ENCODE results near the gene FBXW9.
"Not testable (repeated sequence)": the region's sequence is repeated elsewhere in the genome, so short reads cannot be mapped to it uniquely, and the experiment has no call there.

The FBXW9 gene

DNA sequence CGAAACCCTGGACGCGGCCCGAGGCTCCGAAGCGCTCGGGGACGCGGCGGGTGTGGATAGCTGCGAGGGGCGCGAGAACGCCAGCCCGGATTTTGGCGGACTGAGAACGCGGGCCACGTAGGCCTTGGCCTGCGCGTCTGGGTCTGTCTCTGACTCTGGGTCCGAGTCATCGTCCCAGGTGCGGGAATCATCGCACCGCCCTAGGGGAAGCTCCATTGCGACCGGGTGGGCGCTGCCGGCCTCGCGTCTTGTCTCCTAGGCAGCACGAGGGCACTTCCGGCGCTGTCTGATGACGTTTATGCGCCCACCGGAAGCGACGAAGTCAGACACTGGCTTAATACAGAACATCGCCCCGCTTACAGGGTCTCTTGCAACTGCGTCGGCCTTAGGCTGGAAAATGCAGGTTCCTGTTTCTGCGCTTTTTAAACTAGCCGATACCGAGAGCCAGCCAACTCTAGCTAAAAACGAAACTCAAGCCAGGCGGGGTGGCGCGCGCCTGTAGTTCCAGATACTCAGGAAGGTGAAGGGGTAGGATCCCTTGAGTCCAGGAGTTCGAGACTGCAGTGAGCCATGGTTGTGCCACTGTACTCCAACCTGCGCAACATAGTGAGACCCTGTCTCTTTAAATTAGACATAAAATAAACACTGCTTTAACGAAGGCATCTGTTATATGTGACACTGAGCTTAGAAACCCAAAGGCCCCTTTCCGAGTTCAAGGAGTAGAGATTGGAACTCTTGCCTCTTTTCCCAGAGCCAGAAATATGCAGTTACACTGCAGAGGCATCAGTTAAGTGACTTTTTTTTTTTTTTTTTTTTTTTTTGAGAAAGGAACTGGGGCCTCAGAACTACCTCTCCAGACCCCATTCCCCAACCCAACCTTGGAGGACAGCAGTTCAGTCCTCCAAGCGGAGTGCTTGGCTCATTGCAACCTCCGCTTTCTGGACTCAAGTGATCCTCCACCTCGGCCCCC lies at the start of gene FBXW9:
Gene FBXW9, minus strand, starts transcription at position 266 of the 970 bp plus-strand sequence. Its CDS starts 50 bp downstream, at position 216.
- DNase-seq: peak; percentile 97

DNA sequence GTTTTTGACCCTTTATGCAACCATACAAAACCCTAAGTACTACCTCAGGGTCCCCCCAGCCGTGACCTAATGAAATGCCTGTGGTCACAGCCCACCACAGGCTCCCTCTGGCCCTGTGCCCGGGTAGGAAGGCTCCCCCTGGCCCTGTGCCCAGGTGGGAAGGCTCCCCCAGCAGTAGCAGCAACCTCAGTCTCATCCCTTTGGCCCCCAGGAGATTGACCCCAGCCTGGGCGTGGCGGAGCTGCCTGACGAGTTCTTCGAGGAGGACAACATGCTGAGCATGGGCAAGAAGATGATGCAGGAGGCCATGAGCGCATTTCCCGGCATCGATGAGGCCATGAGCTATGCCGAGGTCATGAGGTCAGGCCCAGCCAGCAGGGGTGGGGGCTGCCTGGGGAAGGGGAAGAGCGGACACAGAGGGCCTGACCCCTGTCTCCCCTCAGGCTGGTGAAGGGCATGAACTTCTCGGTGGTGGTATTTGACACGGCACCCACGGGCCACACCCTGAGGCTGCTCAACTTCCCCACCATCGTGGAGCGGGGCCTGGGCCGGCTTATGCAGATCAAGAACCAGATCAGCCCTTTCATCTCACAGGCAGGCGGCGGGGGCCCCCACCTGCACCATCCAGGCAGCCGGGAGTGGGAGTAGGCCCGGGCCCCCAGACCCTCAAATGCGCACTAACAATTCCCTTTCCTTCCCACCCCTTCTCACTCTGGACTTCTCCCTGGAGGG lies 48.9 kb upstream of the FBXW9 start:
- DNase-seq: no peak

DNA sequence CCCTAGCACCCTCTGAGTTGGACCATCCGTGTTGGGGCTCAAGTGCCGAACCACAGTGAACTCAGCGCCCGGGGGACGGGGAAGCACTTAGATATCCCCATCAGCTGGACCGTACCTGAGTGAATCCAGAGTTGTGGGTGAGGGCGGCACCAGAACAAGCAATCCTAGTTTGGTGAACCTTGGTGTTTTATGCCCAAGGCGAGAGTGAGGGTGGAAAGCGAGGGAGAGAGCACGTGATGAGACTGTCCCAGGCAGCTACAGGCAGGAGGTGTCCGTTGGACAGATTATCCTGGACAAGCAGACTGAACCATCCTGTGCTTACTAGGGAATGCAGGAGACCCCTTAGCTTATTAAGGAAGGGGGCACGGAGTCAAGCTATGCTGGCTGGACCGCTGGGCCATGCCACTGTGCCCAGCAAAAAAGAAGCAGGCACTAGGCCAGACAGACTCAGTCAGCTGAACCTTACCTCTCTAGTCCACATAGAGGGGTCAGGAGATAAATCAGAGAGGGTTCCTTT lies 41.5 kb upstream of the FBXW9 start:
- DNase-seq: no peak

DNA sequence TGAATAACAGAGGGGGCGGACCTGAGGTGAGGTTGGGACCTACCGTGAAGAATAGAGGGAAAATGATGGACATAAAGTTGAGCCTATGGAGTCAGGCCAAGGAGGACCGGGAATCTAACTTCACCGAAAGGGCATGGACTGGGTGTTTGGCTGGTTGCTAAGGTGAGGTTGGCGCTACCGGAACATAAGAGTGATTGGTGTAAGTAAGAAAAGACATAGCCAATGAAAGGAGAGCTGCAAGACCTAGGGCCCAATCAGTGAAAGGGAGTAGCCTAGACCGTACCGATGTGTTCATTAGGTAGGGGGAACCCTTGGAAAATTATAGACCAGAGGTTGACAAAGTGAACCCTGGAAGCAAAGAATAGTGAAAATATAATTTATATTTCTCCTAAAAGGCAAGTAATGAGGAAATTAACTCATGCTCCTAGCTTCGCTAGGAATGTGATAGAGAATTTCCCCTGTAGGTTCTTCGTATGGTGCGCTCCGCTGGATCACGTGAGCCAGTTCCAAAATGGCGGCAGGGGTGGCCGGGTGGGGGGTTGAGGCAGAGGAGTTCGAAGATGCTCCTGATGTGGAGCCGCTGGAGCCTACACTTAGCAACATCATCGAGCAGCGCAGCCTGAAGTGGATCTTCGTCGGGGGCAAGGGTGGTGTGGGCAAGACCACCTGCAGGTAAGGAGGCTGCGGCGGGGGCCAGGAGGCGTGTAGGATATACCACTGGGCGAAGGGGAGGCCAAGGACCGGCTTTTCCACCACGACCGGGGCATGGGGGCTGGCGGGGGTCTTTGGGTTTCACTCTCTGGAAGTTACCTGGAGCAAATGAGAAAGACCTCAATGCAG lies 40.8 kb upstream of the FBXW9 start, which contains the start of gene GET3:
Gene GET3, plus strand, starts transcription at position 503 of the 840 bp plus-strand sequence. Its CDS starts 9 bp downstream, at position 512.
- peak; percentile 62 for DNase-seq

DNA sequence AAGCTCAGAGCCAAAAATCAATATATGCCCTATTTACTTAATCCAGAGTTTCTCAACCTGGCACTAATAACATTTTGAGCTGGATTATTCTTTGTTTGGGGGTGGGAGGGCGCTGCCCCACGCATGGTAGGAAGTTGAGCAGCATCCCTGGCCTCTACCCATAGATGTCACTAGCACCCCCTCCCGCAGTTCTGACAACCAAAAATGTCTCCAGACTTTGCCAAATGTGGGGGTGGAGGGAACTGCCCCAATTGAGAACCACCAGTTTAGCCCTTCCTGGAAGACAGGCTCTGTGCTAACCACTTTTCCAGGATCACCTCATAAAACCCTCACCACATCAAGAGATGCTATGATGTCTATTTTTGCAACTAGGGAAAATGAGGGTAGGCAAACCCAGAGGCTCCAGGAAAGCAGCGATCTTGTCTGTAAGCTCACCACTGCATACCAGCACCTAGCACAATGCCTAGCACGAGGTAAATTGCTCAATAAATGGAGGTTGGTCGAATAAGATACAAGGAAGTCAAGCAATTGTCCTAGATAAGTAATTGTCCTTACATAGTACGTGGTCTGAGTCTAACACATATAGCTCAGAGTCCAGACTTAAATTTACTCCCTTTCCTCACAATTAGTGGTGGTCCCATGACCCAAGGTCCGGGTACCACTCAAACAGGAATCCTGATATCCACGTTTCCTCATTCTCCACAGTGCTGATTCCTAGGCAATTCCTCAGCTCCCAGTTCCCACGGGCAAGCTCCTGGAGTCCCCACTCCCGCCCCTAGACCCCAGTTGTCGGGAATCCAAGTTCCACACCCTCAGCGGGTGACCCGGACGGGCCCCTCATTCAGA lies 37.2 kb upstream of the FBXW9 start:
- no peak for DNase-seq

DNA sequence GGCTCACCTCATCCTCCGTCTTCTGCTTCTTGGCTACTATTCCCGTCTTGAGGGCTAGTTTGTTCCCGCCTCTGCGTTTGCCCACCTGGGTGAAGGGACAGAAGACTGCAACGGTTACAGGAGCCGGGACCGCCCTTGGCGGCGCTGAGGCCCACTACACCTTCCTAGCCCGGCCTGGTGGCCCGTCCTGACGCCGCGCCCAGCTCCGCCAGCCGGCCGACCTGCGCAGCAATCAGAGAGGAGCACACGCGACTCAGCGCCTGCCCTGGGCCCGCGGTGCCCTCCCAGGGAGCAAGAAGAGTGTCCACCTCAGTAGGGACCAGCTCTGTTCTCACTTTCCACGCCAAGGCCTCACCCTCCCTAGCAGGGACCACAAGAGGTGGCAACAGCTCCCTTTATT lies 34.9 kb upstream of the FBXW9 start:
- no peak for DNase-seq

DNA sequence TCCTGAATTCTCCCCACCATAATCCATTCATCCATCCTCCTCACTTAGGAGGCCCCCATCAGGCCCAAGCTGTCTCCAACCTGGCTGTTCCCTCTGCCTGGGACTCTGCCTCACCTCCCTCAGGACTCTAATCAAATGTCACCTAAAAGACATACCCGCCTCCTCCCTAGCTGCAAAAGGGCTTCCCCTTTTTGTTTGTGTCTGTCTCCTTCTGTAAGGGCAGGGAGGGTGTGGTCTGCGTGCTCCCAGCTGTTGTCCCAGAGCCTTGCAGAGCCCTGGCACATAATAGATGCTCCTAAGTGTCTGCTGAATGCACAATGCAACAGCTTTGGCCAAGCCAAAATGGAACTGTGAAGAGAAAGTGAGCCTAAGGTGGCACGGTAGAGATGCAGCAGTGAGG lies 33.6 kb upstream of the FBXW9 start:
- DNase-seq: no peak

DNA sequence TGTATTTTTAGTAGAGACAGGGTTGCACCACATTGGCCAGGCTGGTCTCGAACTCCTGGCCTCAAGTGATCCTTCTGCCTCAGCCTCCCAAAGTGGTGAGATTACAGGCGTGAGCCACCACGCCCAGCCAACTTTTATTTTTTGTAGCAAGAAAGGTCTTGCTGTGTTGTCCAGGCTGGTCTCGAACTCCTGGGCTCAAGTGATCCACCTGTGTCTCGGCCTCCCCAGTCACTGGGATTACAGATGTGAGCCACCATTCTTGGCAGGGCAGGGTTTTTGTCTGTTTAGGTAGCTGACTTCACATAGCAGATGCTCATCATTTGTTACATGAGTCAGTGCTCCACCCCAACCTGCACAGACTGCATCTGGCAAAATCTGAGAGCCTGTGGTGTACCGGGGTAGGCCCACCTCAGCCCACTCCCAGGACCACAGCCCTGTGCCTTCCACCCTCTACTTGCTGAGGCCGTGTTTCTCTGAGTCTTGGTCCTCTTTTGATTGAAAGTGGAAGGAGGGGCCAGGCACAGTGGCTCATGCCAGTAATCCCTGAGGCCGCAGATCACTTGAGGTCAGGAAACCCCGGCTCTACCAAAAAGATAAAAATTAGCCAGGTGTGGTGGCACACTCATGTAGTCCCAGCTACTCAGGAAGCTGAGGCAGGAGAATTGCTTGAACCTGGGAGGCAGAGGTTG lies 31.5 kb upstream of the FBXW9 start:
- DNase-seq: no peak

DNA sequence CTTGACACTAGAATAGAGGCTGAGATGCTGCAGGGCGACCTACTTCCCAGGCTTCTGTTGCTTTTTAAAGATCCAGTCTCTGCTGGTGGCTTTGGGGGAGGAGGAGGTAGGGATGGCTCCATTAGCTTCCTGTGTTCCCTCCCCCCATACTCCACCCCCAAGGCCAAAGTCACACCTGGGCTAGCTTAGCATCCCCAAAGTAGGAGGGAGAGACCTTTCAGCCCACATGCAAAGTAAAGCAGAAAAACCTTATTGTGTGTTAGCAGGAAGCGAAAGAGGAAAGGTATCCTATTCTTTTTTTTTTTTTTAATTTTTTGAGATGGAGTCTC lies 30.5 kb upstream of the FBXW9 start:
- no peak for DNase-seq

DNA sequence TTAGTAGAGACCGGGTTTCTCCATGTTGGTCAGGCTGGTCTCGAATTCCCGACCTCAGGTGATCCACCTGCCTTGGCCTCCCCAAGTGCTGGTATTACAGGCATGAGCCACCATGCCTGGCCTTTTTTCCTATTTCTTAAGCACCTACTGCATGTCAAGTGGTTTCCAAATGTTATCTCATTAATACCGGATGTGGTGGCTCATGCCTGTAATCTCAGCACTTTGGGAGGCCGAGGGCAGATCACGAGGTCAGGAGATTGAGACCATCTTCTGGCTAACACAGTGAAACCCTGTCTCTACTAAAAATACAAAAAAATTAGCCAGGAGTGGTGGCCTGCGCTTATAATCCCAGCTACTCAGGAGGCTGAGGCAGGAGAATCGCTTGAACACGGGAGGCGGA lies 29.2 kb upstream of the FBXW9 start:
- DNase-seq: not testable (repeated sequence)

DNA sequence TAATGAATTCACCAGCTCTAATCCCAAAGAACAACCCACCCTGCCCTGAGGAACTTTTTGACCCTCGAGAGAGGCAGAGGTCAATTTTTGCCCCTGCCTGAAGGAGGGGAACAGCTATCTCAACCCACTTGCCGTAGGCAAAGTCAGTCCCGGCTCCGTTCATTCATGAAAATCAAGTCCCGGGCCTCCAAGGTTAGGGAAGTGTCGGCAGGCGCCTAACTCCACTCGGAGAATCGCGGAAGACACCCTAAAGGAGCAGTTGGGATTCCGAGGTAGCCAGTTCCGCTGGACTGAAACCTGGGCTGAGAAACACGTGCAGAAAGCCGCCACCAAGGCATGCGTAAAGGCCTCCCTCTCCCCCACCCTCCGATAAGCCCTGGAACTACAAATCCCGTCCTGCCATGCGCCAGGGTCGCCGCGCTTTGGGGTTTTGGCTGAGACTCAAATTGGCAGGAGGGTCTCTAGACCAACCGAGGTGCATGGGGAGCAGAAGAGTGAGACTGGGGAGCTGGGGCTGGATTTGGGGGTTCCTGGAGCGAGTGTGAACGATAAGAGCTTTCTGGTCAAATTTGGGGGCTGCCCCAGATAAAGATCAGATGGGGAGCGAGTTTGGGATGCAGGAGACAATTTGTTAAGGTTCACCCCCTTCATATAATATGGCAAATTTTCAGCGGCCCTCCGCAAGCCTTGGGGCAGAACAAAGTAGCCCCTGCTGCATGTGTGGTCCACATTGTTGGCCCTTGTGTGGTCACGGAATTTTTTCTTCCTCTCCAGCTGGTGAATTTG lies 27.4 kb upstream of the FBXW9 start, which contains the start of gene TNPO2:
Gene TNPO2, minus strand, starts transcription at position 292 of the 786 bp plus-strand sequence. CDS start 2,955 bp downstream, outside the sequence.
- DNase-seq: peak; percentile 51

DNA sequence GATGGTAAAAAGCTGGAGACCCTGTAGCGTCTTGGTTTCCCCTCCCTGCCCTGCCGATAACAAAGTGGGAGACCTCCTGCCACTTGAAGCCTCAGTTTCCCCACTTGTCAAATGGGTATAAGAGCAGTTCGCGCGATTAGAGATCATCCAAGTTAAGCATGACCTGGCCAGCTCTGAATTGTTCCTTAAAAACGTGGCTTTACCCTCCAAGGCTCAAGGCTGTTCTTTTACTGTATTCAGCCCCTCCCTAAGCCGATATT lies 26.9 kb upstream of the FBXW9 start:
- no peak for DNase-seq

DNA sequence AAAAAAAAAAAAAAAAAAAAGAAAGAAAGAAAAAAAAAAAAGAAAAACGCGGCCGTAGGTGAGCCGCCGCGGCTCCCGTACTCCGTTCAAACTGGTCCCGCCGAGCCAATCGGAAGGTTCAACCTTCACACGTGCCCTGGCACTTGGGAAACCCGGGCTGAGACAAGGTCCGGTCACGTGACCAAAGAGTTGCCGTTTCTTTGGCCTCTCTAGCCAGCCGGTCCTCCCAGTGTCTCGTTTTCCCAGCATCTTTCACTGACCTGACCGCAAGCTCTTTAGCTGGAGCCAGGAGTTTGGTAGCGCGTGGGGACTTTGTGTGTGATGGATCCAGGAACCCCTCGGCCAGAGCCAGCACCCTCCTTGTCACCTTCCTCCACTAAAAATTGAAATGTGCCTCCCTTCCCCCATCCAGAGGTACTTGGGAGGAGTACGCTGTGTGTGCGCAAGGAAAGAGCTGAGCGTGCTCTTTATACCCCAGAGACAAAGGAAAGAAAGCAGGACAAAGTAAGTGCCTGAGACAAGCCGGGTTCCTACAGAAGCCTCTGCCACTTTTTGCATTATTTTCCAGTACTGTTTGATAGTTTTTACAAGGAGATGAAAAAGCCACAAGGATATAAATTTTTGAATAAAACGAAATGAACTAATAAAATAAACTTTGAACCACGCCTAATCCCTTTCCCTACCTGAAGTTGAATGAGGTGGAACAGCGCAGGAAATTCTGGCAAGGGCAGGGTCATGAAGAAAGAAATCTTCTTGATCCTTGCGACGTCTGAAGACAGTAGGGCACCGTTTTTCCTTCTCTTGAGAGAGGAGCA lies 26.3 kb upstream of the FBXW9 start:
- DNase-seq: peak; percentile 87

DNA sequence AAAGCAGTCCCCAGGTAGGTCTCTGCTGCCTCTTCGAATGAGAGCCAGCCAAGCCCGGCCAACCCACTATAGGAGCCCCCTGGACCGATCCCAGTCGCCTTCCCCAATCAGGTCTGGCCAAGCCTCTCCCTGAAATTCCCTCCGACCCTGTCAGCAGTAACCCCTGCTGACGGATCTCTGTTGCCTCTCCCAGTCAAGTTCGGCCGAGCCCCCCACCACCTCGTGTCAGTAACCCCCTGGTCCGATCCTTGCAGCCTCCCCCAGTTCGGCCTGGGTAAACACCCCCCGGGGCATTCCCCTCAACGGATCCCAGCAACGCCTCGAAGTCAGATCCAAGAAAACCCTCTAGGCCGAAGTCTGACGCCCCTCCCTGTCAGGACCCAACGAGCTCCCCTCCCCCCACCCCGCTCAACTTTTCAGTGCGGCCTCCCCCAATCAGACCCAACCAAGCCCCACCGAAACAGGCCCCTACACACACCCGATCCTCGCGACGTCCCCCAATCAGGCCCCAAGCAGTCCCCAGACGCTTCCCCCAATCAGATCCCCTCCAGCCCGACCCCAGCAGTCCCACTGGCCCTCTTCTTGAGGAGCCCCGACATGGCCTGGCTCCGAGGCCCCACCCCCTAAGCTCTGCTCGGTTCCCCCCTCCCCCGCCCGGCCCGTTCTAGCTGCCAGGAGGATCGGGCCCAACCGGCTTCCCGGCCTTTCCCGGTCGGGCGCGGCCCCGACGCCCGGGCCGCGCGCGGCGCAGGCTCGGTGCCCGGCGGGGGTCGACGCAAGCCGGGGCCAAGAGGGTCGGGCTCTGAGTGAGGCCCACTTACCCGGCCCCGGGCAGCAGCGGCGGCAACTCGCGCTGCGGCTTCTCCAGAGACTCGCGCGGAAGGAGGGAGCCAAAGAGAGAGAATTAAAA lies 25.5 kb upstream of the FBXW9 start:
- peak; percentile 33 for DNase-seq

DNA sequence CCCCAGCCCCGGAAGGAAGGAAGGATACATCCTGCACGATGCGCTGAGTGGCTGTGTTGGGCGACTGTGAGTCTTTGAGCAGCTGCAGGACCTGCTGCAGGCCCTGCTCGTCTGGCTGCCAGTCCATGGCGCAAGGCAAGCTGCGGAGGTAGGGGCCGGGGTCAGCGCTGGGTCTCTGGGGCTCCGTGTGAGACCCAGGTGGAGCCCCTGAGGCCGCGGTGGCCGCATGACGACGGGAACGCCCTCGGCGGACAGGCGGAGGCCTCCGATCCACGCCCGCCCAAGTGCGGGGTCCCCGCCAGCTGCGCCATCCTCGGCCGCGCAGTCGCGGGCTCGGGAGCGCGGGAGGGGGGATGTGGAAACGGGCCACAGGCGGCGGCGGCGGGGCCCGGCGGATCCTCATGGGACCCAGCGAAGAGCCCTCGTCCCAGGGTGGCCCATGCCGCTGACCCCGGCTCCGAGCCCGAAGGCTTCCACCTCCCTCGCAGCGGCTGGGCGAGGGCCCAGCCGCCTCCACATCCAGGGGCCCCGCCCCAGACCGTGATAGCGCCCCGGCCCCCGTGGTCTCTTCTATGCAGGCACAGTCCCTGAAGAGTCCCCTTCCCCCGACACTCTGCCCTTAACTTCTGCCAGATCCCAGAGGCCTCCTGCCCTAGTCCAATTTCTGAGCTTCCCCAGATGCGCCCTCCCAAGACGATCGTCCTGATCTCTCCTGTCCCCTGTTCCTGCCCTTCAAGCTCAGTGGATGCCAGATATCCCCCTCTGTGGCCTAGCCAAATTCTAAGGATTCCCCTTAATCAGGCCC lies 24.6 kb upstream of the FBXW9 start:
- no peak for DNase-seq

DNA sequence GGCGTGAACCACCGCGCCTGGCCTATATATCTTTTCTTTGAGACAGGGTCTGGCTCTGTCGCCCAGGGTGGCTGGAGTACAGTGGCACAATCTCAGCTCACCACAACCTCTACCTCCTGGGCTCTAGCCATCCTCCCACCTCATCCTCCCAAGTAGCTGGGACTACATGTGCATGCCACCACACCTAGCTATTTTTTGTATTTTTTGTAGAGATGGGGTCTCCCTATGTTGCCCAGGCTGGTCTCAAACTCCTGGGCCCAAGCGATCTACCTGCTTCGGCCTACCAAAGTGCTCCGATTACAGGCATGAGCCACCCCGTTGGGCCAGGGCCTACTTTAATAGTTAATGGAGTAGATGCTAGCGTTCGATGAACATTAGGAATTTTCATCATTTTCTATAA lies 23.9 kb upstream of the FBXW9 start:
- no peak for DNase-seq

DNA sequence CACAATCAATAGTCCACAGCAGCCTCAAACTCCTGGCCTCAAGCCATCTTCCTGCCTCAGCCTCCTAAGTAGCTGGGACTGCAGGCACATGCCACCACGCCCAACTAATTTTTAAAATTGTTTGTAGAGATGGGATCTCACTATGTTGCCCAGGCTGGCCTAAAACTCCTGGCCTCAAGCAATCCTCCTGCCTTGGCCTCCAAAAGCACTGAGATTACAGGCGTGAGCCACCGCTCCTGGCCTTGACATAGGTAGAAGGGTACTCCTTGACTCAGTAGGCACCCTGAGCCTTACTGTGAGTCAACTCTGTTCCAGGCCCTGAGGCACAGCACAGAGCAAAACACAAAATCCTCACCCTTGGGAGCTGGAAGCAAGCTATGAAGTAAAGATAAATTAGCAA lies 19.5 kb upstream of the FBXW9 start:
- DNase-seq: no peak

DNA sequence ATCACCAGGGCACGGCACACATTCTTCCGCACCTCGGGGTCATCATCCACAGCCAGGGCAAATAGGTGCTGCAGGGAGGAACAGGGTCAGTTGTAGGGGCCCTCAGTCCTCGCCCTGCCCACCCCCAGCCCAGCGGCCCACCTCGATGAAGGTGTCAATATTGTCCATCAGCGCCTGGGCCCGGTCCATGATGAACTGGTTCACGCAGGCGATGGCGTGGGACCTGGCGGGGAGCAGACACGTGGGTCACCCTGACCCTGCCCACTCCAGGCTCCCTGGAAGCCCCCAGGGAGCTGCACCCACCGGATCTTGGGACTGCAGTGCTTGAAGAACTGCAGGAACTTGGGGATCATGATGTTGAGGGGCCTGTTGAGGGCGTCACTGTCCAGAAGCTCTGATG lies 18.7 kb upstream of the FBXW9 start:
- no peak for DNase-seq
